Activated T-cell treated with anti-CD3 and anti-CD28 coated beads for 24 hours (primary cell): ENCODE measurements around the gene ACAP1.

ENCODE experiments used
- DNase-seq: peaks from one replicate; pipeline ENCODE4 v3.0.0-alpha.2; 2020; ENCODE audit warnings: low read depth

ACAP1 gene

DNA sequence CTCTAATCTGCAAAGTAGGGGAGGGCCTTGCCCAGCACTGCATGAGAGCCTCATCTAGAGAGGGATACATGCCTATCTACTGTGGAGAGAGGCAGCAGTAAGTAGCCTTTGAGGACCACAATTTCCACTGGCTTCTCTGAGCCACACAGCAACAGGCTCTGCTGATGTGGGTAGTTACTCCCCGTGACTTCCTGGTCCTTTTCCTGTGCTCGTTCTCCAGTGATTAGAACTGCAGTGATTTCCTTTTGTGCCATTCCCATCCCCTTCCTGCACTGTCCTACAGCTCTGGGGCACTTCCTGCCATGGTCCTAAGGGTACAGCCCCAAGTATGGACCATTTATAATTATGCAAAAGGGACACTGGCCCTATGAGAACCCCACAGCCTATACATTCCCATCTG lies 55.0 kb downstream of the ACAP1 start:
- DNase-seq = no peak

DNA sequence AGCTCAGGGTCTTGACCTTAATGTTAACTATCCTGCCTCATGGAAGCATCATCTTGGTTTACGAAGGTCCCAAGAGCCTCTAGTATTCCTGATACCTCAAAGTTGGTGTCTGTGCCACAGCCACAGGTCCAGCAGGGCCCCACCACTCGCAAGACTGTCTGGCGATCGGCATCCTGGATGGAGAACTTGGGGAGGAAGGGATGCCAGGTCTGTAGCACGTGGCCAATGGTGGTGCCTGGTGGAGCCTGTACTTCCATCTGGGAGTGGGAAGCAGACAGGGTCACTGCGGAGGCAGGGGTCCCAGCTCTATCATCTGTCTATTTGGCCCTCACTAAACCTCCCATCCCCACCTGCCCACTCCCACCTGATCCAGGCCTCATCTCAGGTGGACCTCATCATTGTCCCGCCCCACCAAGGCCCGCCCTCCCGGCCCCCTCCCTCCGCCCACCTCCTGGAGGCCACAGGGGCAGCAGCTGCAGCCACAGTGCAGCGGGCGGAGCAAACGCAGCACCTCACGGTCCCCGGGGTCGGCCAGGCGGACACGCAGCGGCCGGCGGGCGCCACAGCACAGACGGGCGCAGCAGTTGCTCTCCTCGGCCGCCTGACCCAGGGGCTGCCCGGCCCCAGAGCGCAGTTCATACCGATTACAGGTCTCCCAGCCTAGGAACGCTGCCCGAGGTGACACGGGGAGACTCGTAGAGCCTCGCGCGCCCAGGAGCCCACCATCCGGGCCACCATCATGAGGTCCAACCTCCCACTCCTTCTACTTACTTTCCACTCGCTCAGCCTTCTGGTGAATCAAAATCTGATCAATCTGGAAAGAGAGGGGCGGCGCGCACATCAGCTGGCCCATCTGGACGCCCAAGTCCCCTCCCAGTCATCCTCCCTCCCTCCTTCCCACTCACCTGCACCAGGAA lies 56.6 kb downstream of the ACAP1 start:
- DNase-seq = no peak

DNA sequence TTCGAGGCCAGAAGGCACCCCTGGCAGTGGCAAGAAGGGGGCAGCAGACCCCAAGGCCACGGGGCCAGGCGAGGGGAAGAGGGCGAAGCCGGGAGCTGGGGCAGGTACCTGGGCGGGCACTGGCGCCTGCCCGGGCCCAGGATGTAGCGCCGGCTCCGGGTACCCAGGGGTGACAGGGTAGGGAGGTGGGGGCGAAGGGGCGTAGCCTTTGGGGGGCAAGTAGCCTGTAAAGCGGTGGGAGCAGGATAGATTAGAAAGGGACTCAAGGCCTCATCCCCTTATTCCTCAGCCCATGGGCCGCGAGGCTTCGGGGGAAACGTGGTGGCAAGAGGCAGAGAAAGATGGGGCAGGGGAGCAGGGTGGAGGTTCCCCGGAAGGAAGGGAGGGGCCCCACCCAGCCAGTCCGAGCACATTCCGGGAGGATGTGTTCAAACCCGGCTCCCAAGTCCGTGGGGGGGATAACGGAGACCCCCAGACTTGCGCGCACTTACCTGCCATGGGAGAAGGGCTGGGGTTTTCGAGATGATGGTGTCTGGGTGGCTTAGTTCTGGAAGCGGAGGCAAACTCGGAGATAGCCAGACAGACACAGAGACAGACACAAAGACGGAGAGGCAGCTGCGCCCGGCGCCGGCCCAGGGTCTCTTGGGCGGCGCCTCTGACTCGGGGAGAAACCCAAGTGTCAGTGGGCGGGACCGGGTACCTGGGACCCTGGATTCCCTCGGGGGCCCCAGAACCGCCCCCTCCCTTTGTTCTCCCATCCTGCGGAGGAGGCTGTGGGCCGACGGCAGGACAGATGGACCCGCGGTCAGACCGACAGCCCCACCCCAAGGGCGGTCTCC lies 57.5 kb downstream of the ACAP1 start:
- DNase-seq = peak; percentile 26

DNA sequence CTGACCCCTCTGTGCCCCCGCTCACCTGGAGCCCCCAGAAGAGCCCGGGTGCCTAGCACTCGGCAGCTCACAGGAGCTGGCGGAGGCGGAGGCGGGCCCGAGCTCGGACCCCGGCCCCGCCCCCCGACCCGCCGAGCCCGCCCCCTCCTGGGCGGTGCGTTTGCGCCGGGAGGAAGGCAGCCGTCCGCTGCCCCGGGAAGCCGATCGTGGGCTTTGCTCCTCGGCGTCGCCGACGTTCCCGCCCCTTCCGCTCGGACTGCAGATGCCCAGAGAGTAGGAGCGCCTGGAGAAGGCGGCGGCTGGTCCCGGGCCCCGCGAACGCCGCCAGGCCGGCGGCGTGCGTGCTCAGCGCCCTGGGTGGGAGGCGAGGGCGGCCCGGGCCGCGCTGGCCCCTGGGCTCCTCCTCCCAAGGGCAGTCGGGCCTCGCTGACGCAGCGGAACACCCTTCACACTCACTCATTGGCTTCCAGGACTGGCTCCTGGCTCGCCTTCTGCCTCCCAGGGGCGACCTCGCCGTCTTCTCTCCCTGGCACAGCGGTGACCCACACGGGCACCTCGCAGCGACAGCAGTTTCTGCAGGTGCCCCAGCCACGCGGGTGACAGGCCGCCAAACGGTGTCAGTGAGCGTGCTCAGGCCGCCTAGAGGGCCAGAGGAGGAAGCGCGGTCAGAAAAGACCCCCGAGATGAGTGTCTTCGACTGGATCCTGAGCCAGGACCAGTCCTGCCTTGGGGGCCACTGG lies 58.3 kb downstream of the ACAP1 start, which contains the start of gene PLSCR3:
TSS of gene PLSCR3 (minus strand) at position 74 of the 740 bp plus-strand sequence. CDS start 415 bp downstream, outside the sequence.
- DNase-seq = peak; percentile 81

DNA sequence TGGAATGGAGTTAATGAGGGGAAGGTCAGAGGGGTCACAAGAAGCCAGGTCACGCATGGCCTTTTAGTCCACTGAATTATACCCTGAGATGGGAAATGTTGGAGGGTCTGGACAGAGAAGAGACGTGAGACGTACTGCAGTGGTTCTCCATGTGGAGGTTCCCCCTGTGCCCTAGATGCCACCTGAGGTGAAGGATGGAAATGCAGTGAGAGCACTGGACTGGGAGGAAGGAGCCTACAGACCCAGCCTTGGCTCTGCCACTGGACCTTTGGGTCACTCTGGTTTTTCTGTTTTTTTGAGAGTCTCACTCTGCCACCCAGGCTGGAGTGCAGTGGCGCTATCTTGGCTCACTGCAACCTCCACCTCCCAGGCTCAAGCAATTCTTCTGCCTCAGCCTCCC lies 59.8 kb downstream of the ACAP1 start:
- no peak for DNase-seq

DNA sequence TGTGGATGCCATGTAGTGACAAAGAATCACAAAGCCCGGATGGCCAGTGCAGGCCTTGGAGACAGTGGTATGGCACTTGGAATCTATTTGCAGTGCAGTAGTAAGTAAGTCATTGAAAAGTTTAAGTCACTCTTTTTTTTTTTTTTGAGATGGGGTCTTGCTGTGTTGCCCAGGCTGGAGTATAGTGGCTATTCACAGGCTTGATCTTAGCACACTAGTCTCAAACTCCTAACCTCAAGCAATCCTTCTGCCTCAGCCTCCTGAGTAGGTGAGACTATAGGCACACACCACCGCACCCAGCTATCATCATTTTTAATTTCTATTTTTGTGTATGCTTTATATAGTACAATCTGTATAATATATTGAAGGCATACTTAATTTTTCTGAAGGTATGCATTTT lies 62.3 kb downstream of the ACAP1 start:
- no peak for DNase-seq
